GM23338 (cell line): Measurements from ENCODE around the gene PTP4A2. TPM values are rescaled to one million over a fixed set of nuclear protein-coding genes. Genes with fewer than 3 reads are reported as not detected.

Source experiments
- ATAC-seq: fragments of 200-7000 bp; cut with Tn5 transposase; 3 replicates; pipeline ENCODE4 v1.9.1; 2020
- DNase-seq: peaks from one replicate; pipeline ENCODE4 v3.0.0-alpha.2; 2015; ENCODE audit warnings: low spot score
- H2AFZ ChIP-seq: fragments of 200-600 bp; sonication (generic); 2 replicates; pipeline ENCODE4 v1.8.0; 2016; ENCODE audit warnings: antibody characterized with exemption, mild to moderate bottlenecking, moderate library complexity
- H3F3A ChIP-seq: fragments of 200-600 bp; sonication (generic); replicated peaks from 2 replicates; pipeline ENCODE4 v1.8.0; 2017; ENCODE audit warnings: antibody characterized with exemption, mixed run types, low read depth
- H3K27ac ChIP-seq: fragments of 200-600 bp; sonication (generic); 2 replicates; pipeline ENCODE4 v1.6.1; 2016; ENCODE audit warnings: low read depth
- H3K27me3 ChIP-seq: fragments of 200-600 bp; sonication (generic); 2 replicates; pipeline ENCODE4 v1.8.0; 2016; ENCODE audit warnings: mild to moderate bottlenecking, mixed run types, moderate library complexity; ENCODE audit not compliant: insufficient read depth
- H3K36me3 ChIP-seq: fragments of 200-600 bp; sonication (generic); 2 replicates; pipeline ENCODE4 v1.8.0; 2016; ENCODE audit warnings: mild to moderate bottlenecking; ENCODE audit not compliant: insufficient read depth
- H3K4me1 ChIP-seq: fragments of 200-600 bp; sonication (generic); 2 replicates; pipeline ENCODE4 v1.8.0; 2016; ENCODE audit warnings: mild to moderate bottlenecking, moderate library complexity; ENCODE audit not compliant: insufficient read depth
- H3K4me2 ChIP-seq: fragments of 200-600 bp; sonication (generic); 2 replicates; pipeline ENCODE4 v1.7.1; 2017; ENCODE audit warnings: mixed run types
- H3K4me3 ChIP-seq: fragments of 200-600 bp; sonication (generic); 2 replicates; pipeline ENCODE4 v1.6.1; 2016; ENCODE audit warnings: mixed run types
- H3K79me2 ChIP-seq: fragments of 200-600 bp; sonication (generic); replicated peaks from 2 replicates; pipeline ENCODE4 v1.8.0; 2017; ENCODE audit warnings: mild to moderate bottlenecking; ENCODE audit not compliant: insufficient read depth
- H3K9me2 ChIP-seq: fragments of 200-600 bp; sonication (generic); 2 replicates; pipeline ENCODE4 v1.8.0; 2017; ENCODE audit not compliant: insufficient read depth
- H4K20me1 ChIP-seq: fragments of 200-600 bp; sonication (generic); replicated peaks from 2 replicates; pipeline ENCODE4 v1.8.0; 2017; ENCODE audit warnings: mild to moderate bottlenecking; ENCODE audit not compliant: insufficient read depth
- H3K27ac Mint-ChIP-seq: 2 replicates; pipeline ENCODE4 v1.8.0; 2020; ENCODE audit warnings: inconsistent platforms, mild to moderate bottlenecking, moderate library complexity, mixed read lengths
- H3K27me3 Mint-ChIP-seq: 3 replicates; pipeline ENCODE4 v1.8.0; 2022; ENCODE audit warnings: low read depth, mild to moderate bottlenecking, moderate library complexity, mixed read lengths, inconsistent platforms; ENCODE audit not compliant: insufficient read depth, poor library complexity
- H3K36me3 Mint-ChIP-seq: 3 replicates; pipeline ENCODE4 v1.8.0; 2021; ENCODE audit warnings: low read depth, mild to moderate bottlenecking, inconsistent platforms, moderate library complexity, mixed read lengths
- H3K4me1 Mint-ChIP-seq: 3 replicates; pipeline ENCODE4 v1.8.0; 2020; ENCODE audit warnings: mild to moderate bottlenecking, inconsistent platforms, mixed read lengths
- H3K4me3 Mint-ChIP-seq: 3 replicates; pipeline ENCODE4 v1.8.0; 2021; ENCODE audit warnings: moderate library complexity, mild to moderate bottlenecking, inconsistent platforms, mixed read lengths
- H3K9me3 Mint-ChIP-seq: 3 replicates; pipeline ENCODE4 v1.8.0; 2020; ENCODE audit warnings: moderate library complexity, mild to moderate bottlenecking, inconsistent platforms, mixed read lengths
- CREB1 ChIP-seq: fragments of 250-450 bp; sonication (Bioruptor Pico); IDR thresholded peaks from 2 replicates; pipeline ENCODE4 v1.5.0; 2020; ENCODE audit warnings: low read depth, mild to moderate bottlenecking, moderate library complexity
- CTCF ChIP-seq, 2 experiments: fragments of 200-600 bp in 1 of 2; sonication (generic) in 1 of 2; conservative IDR thresholded peaks; 2 replicates each; pipeline versions ENCODE4 v1.5.1 to v1.6.1; 2016 to 2017; ENCODE audit warnings: antibody characterized with exemption in 2 of 2, low read depth in 2 of 2, mild to moderate bottlenecking in 2 of 2, moderate library complexity in 1 of 2
- ETS1 ChIP-seq: IDR thresholded peaks from 2 replicates; pipeline ENCODE4 v1.6.1; 2016; ENCODE audit warnings: antibody characterized with exemption
- EZH2 ChIP-seq: fragments of 200-600 bp; sonication (generic); IDR thresholded peaks from one replicate; pipeline ENCODE4 v1.8.0; 2017; ENCODE audit warnings: antibody characterized with exemption, mild to moderate bottlenecking, low read depth; ENCODE audit not compliant: unreplicated experiment
- EZH2phosphoT487 ChIP-seq: fragments of 200-600 bp; sonication (generic); IDR thresholded peaks from one replicate; pipeline ENCODE4 v1.8.1; 2018; ENCODE audit warnings: antibody characterized with exemption; ENCODE audit not compliant: unreplicated experiment
- JUNB ChIP-seq: IDR thresholded peaks from one replicate; pipeline ENCODE4 v1.6.1; 2016; ENCODE audit warnings: antibody characterized with exemption; ENCODE audit not compliant: unreplicated experiment
- NANOG ChIP-seq: IDR thresholded peaks from 2 replicates; pipeline ENCODE4 v1.6.1; 2016; ENCODE audit warnings: antibody characterized with exemption, borderline replicate concordance
- POLR2AphosphoS5 ChIP-seq: IDR thresholded peaks from 2 replicates; pipeline ENCODE4 v1.6.1; 2016; ENCODE audit warnings: antibody characterized with exemption, low read depth
- REST ChIP-seq: IDR thresholded peaks from one replicate; pipeline ENCODE4 v1.6.1; 2018; ENCODE audit warnings: antibody characterized with exemption; ENCODE audit not compliant: unreplicated experiment
- STAT1 ChIP-seq: IDR thresholded peaks from one replicate; pipeline ENCODE4 v1.6.1; 2016; ENCODE audit warnings: antibody characterized with exemption; ENCODE audit not compliant: unreplicated experiment
- ZNF114 ChIP-seq: fragments of 250-450 bp; sonication (Bioruptor Pico); IDR thresholded peaks from 2 replicates; pipeline ENCODE4 v1.5.0; 2020; ENCODE audit warnings: mild to moderate bottlenecking, moderate library complexity
- ZNF331 ChIP-seq: fragments of 250-450 bp; sonication (Bioruptor Pico); IDR thresholded peaks from 2 replicates; pipeline ENCODE4 v1.5.0; 2020; ENCODE audit warnings: low read depth, mild to moderate bottlenecking, moderate library complexity
- ZNF462 ChIP-seq: fragments of 250-450 bp; sonication (Bioruptor Pico); IDR thresholded peaks from 2 replicates; pipeline ENCODE4 v1.5.0; 2020; ENCODE audit warnings: mild to moderate bottlenecking, moderate library complexity
- polyA plus RNA-seq: library from polyadenylated mRNA; unstranded; fragments of >200 nt; fragmentation: Nextera tagmentation; extraction: Ambion mirVana; gene quantifications from 2 replicates; pipeline ENCODE4 v1.2.1, GENCODE V29; 2016
- total RNA-seq: library from RNA; depleted of rRNA; stranded (reverse); fragments of >200 nt; shearing (Covaris generic); gene quantifications from 2 replicates; pipeline ENCODE4 v1.2.3, GENCODE V29; 2014

PTP4A2 gene
- total and polyA plus RNA-seq, 2 experiments from 2014 or later = 153 to 260 TPM

GRCh38 chr1:31923901-31924535 lies 14.2 kb downstream of the PTP4A2 start:
- peaks cover 52% of the 10 kb centered on the region for H4K20me1 ChIP-seq
- Mint-ChIP-seq H3K36me3 (peaks cover 10% of the 10 kb centered on the region; the same call in 2 of the 3 replicates), H3K4me3 (no peak overlapping the region), H3K9me3 (no peaks in the 10 kb centered on the region), H3K27me3 (no peaks in the 10 kb centered on the region), H3K27ac (no peak overlapping the region; the same call in 1 of the 2 replicates), H3K4me1 (peaks cover 19% of the 10 kb centered on the region)
- TF ChIP-seq ZNF331 = no peak
- no peak for TF ChIP-seq EZH2
- TF ChIP-seq ZNF462 = no peak
- no peak for TF ChIP-seq CREB1 (CRISPR knock-in tag)
- TF ChIP-seq CTCF (conservative IDR thresholded peaks at IDR 0.05; ENCODE audit: low read depth in 2 of 2) = no peak
- no peak for TF ChIP-seq JUNB
- no peak for TF ChIP-seq EZH2phosphoT487
- TF ChIP-seq REST = no peak
- TF ChIP-seq ZNF114 (CRISPR knock-in tag) = no peak
- no peak for TF ChIP-seq POLR2AphosphoS5
- TF ChIP-seq STAT1 = no peak
- no peak for TF ChIP-seq ETS1
- TF ChIP-seq NANOG = no peak
- H2AFZ ChIP-seq = no peak overlapping the region
- no peak overlapping the region for H3K4me2 ChIP-seq
- 0 out of 2 replicates have a peak overlapping the region, but pooled peaks have one; percentile 7 for H3K27ac ChIP-seq
- no peak overlapping the region for H3K4me3 ChIP-seq
- H3K79me2 ChIP-seq = peaks cover 99% of the 10 kb centered on the region
- H3K4me1 ChIP-seq = peaks cover 20% of the 10 kb centered on the region
- H3F3A ChIP-seq = no peaks in the 10 kb centered on the region
- no peaks in the 10 kb centered on the region for H3K36me3 ChIP-seq
- no peak; the same call in 2 of the 3 replicates for ATAC-seq
- no peaks in the 10 kb centered on the region for H3K9me2 ChIP-seq
- no peaks in the 10 kb centered on the region for H3K27me3 ChIP-seq
- DNase-seq = no peak
